Neuronal stem cell (in vitro differentiated cells): ENCODE results near the gene BPIFA2.

Experiments
- DNase-seq: peaks from one replicate; pipeline ENCODE4 v3.0.0-alpha.2; 2013; ENCODE audit warnings: low spot score
- H2AFZ ChIP-seq: one replicate; pipeline ENCODE4 v1.6.1; 2013; ENCODE audit warnings: mild to moderate bottlenecking, low read length, inconsistent platforms
- H2AK5ac ChIP-seq: 2 replicates; pipeline ENCODE4 v1.6.1; 2013; ENCODE audit warnings: low read depth, mild to moderate bottlenecking, inconsistent platforms, low read length, moderate library complexity, mixed read lengths
- H2BK120ac ChIP-seq: 2 replicates; pipeline ENCODE4 v1.6.1; 2013; ENCODE audit warnings: low read depth, mild to moderate bottlenecking, inconsistent platforms, low read length, moderate library complexity, mixed read lengths
- H2BK12ac ChIP-seq: one replicate; pipeline ENCODE4 v1.6.1; 2013; ENCODE audit warnings: low read length, inconsistent platforms
- H2BK15ac ChIP-seq: 2 replicates; pipeline ENCODE4 v1.6.1; 2013; ENCODE audit warnings: mild to moderate bottlenecking, low read length, inconsistent platforms, mixed read lengths
- H2BK5ac ChIP-seq: one replicate; pipeline ENCODE4 v1.6.1; 2013; ENCODE audit warnings: inconsistent platforms, mild to moderate bottlenecking, low read length, moderate library complexity
- H3K14ac ChIP-seq: one replicate; pipeline ENCODE4 v1.6.1; 2013; ENCODE audit warnings: low read length, inconsistent platforms
- H3K18ac ChIP-seq: 2 replicates; pipeline ENCODE4 v1.6.1; 2013; ENCODE audit warnings: low read length, inconsistent platforms
- H3K23ac ChIP-seq: 2 replicates; pipeline ENCODE4 v1.6.1; 2013; ENCODE audit warnings: low read depth, mild to moderate bottlenecking, mixed read lengths, low read length, inconsistent platforms; ENCODE audit not compliant: poor library complexity
- H3K27ac ChIP-seq: replicated peaks from 3 replicates; pipeline ENCODE4 v1.5.1; 2013; ENCODE audit warnings: low read length, inconsistent platforms
- H3K27me3 ChIP-seq, 3 experiments: 2 replicates each; pipeline ENCODE4 v1.6.1; 2013; ENCODE audit warnings: low read length in 3 of 3, mild to moderate bottlenecking in 2 of 3, inconsistent platforms in 1 of 3, low read depth in 1 of 3, mixed read lengths in 1 of 3, moderate library complexity in 1 of 3; ENCODE audit not compliant: control insufficient read depth in 3 of 3, insufficient read depth in 3 of 3
- H3K36me3 ChIP-seq, 2 donors: replicated peaks in 1 of 2; 2 replicates each; pipeline ENCODE4 v1.6.1; 2013; ENCODE audit warnings: low read length in 2 of 2; ENCODE audit not compliant: control insufficient read depth in 2 of 2, insufficient read depth in 2 of 2
- H3K4ac ChIP-seq: 2 replicates; pipeline ENCODE4 v1.6.1; 2013; ENCODE audit warnings: inconsistent platforms, mild to moderate bottlenecking, low read length, moderate library complexity
- H3K4me1 ChIP-seq, 2 donors: 1 replicate in 1 of 2; 2 replicates in 1 of 2; pipeline ENCODE4 v1.6.1; 2013; ENCODE audit warnings: low read length in 2 of 2, low read depth in 1 of 2; ENCODE audit not compliant: control insufficient read depth in 2 of 2, insufficient read depth in 1 of 2
- H3K4me2 ChIP-seq: one replicate; pipeline ENCODE4 v1.6.1; 2013; ENCODE audit warnings: mild to moderate bottlenecking, low read length, inconsistent platforms; ENCODE audit not compliant: insufficient read depth, poor library complexity, severe bottlenecking
- H3K4me3 ChIP-seq, 2 donors: 2 replicates each; pipeline ENCODE4 v1.5.1; 2013; ENCODE audit warnings: low read length in 2 of 2, mild to moderate bottlenecking in 2 of 2, inconsistent platforms in 1 of 2, moderate library complexity in 1 of 2
- H3K79me1 ChIP-seq: one replicate; pipeline ENCODE4 v1.6.1; 2013; ENCODE audit warnings: low read depth, mild to moderate bottlenecking, inconsistent platforms, low read length, moderate library complexity
- H3K9ac ChIP-seq: one replicate; pipeline ENCODE4 v1.6.1; 2013; ENCODE audit warnings: mild to moderate bottlenecking, low read depth, low read length, inconsistent platforms; ENCODE audit not compliant: poor library complexity
- H3K9me3 ChIP-seq, 2 donors: replicated peaks in 1 of 2; 2 replicates each; pipeline versions ENCODE3 to v1.6.1; 2013; ENCODE audit warnings: low read length in 2 of 2, mild to moderate bottlenecking in 2 of 2, inconsistent platforms in 1 of 2, low read depth in 1 of 2, mixed read lengths in 1 of 2, moderate library complexity in 1 of 2; ENCODE audit not compliant: control insufficient read depth in 2 of 2, insufficient read depth in 1 of 2
- H4K8ac ChIP-seq: one replicate; pipeline ENCODE4 v1.6.1; 2013; ENCODE audit warnings: low read depth, mild to moderate bottlenecking, inconsistent platforms, low read length, moderate library complexity
- H4K91ac ChIP-seq: one replicate; pipeline ENCODE4 v1.6.1; 2013; ENCODE audit warnings: low read length, low read depth, mild to moderate bottlenecking, inconsistent platforms; ENCODE audit not compliant: poor library complexity
- WGBS, 2 donors: extraction: QIAGEN DNeasy Blood & Tissue Kit; methylation state at CpG; one replicate each; pipeline ENCODE4 v1.1.7; 2013; ENCODE audit warnings: missing lambda C conversion rate in 2 of 2, mixed read lengths in 1 of 2; ENCODE audit not compliant: insufficient read length in 2 of 2, insufficient replicate concordance in 1 of 2; ENCODE audit errors: extremely low coverage in 2 of 2; 5-methylcytosine and 5-hydroxymethylcytosine counted together

Gene BPIFA2

DNA sequence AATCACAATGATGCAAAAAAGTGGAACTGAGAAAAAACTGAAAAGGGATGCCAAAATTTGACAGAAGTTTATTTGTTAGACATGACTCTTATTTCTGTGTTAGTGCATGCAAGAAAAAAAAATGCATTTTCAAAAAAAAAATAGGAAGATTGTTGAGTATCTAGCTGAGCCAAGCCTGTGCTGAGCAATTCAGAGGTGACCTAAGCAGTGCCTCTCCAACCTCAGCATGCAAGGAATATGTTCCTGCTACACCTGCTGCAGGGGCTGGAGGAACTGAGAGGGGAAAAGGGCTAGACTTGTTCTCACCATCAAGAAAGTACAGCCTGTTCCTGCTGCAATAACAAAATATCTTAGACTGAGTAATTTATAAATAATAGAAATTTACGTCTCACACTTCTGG lies 24.0 kb downstream of the BPIFA2 start:
- H3K9me3 ChIP-seq, result no peaks in the 10 kb centered on the region
- H2AFZ ChIP-seq, result no peak overlapping the region
- H2BK120ac ChIP-seq, result no peak overlapping the region
- H3K27ac ChIP-seq, result no peak overlapping the region
- H3K18ac ChIP-seq, result no peak overlapping the region
- no peak overlapping the region for H3K23ac ChIP-seq
- no peak overlapping the region for H4K91ac ChIP-seq
- no peak overlapping the region for H3K4me2 ChIP-seq
- H3K14ac ChIP-seq, result no peak overlapping the region
- no peaks in the 10 kb centered on the region for H3K4me1 ChIP-seq
- no peak overlapping the region for H2BK5ac ChIP-seq
- no peak overlapping the region for H2BK12ac ChIP-seq
- H3K36me3 ChIP-seq, result no peaks in the 10 kb centered on the region
- no peak overlapping the region for H2BK15ac ChIP-seq
- DNase-seq, result no peak
- H3K79me1 ChIP-seq, result no peaks in the 10 kb centered on the region
- H3K4ac ChIP-seq, result no peak overlapping the region
- peaks cover 0 to 10% (median 0%) of the 10 kb centered on the region in 3 experiments for H3K27me3 ChIP-seq
- no peak overlapping the region for H3K4me3 ChIP-seq
- WGBS, 2 donors, result no CpG with 5 or more reads among the region's 1 CpG
- H3K9ac ChIP-seq, result no peak overlapping the region
- no peak overlapping the region for H4K8ac ChIP-seq
- no peak overlapping the region for H2AK5ac ChIP-seq

DNA sequence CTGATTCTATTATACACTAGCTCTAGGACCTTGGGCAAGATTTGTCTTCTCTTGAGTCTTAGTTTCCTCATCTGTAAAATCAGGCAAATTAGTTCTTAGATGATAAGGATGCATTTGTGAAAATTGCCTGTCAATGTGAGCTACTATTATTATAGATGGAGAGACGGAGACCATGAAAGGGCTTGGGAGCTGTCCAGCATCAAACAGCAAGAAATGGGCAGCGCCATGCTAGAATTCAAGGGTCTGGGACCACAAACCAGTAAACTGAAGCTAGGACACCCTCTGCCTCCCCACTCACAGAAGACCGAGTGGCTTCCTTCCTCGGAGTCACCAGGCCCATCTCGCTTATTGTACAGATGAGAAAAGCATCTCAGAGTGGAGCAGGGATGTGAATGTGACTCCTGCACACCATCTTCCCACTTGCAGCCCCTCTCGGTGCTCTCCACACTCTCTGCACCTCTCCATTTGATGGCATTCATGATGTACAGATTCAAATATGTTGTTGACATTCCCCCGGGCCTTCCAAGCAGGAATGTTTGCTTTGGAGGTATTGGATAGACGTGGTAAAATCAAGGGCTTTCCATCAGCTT lies 25.0 kb downstream of the BPIFA2 start:
- H3K36me3 ChIP-seq, result no peaks in the 10 kb centered on the region
- no peak for DNase-seq
- H3K9ac ChIP-seq, result no peak overlapping the region
- no peaks in the 10 kb centered on the region for H3K4me1 ChIP-seq
- no peak overlapping the region for H2BK120ac ChIP-seq
- H3K27me3 ChIP-seq, result peaks cover 0 to 10% (median 0%) of the 10 kb centered on the region in 3 experiments
- H3K23ac ChIP-seq, result no peak overlapping the region
- H2BK5ac ChIP-seq, result no peak overlapping the region
- H2AK5ac ChIP-seq, result no peak overlapping the region
- no CpG with 5 or more reads among the region's 8 CpGs for WGBS, 2 donors
- no peak overlapping the region for H4K91ac ChIP-seq
- no peak overlapping the region for H3K4me3 ChIP-seq
- H2BK15ac ChIP-seq, result no peak overlapping the region
- no peak overlapping the region for H3K4me2 ChIP-seq
- no peak overlapping the region for H2AFZ ChIP-seq
- H4K8ac ChIP-seq, result no peak overlapping the region
- H3K79me1 ChIP-seq, result no peaks in the 10 kb centered on the region
- no peak overlapping the region for H3K18ac ChIP-seq
- H3K4ac ChIP-seq, result no peak overlapping the region
- H3K14ac ChIP-seq, result no peak overlapping the region
- H3K27ac ChIP-seq, result no peak overlapping the region
- no peak overlapping the region for H2BK12ac ChIP-seq
- H3K9me3 ChIP-seq, result no peaks in the 10 kb centered on the region

DNA sequence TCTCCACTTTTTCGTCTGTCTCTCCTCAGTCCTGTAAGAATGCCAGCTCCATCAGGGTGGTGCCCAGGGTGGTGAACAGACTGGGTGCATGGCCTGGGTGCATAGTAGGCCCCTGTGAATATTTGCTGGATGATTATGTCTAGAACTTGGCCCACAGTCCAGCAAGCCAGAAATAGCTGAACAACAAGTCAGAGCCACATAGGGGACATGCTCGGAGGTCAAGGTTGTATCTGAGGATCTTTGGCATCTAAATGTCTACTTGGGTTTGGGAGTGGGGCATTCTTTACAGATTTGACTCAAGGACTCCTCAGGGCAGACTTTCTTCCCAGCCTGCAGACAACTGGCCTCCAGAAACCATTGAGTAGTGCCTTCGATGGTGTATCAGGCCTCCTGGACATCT lies 31.1 kb downstream of the BPIFA2 start:
- Histone ChIP-seq H2BK12ac (no peak overlapping the region), H3K4me2 (no peak overlapping the region), H3K4ac (no peak overlapping the region), H3K18ac (no peak overlapping the region), H3K4me3 (no peak overlapping the region), H4K91ac (no peak overlapping the region), H3K36me3 (no peaks in the 10 kb centered on the region), H3K4me1 (no peaks in the 10 kb centered on the region), H3K27me3 (peaks cover 0 to 7% (median 0%) of the 10 kb centered on the region in 3 experiments), H3K9ac (no peak overlapping the region), H2BK15ac (no peak overlapping the region), H3K23ac (no peak overlapping the region), H2AFZ (no peak overlapping the region), H2BK5ac (no peak overlapping the region), H2AK5ac (no peak overlapping the region), H3K79me1 (no peaks in the 10 kb centered on the region), H3K27ac (no peak overlapping the region), H3K14ac (no peak overlapping the region), H2BK120ac (no peak overlapping the region), H3K9me3 (no peaks in the 10 kb centered on the region), H4K8ac (no peak overlapping the region)
- no CpG with 5 or more reads among the region's 3 CpGs for WGBS, 2 donors
- DNase-seq, result no peak

DNA sequence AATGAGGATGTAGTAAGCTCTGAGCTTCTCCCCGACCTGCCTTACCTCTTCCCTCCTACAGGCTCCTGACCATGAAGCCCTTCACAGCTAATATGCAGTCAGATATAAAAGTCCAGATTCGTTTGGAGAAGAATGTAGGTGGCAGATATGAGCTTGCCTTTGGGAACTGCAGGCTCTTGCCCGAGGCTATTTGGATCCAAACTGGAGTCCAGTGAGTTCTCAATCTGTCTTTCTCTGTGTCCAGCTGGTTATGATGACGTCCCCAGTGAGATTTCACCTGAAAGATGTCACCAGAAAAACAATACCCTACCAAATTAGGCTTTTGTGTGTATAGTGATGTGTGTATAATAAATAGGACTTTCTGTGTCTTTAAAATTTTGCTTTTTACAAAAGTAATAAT lies 34.5 kb downstream of the BPIFA2 start:
- no peak overlapping the region for H4K91ac ChIP-seq
- H3K9ac ChIP-seq, result no peak overlapping the region
- no CpG with 5 or more reads among the region's 4 CpGs for WGBS, 2 donors
- H3K27ac ChIP-seq, result no peak overlapping the region
- H3K23ac ChIP-seq, result no peak overlapping the region
- H3K36me3 ChIP-seq, result no peaks in the 10 kb centered on the region
- H4K8ac ChIP-seq, result no peak overlapping the region
- H3K4me2 ChIP-seq, result no peak overlapping the region
- H2AK5ac ChIP-seq, result no peak overlapping the region
- no peaks in the 10 kb centered on the region for H3K9me3 ChIP-seq
- H3K27me3 ChIP-seq, result peaks cover 0 to 7% (median 0%) of the 10 kb centered on the region in 3 experiments
- H3K14ac ChIP-seq, result no peak overlapping the region
- H3K4me3 ChIP-seq, result no peak overlapping the region
- DNase-seq, result no peak
- H3K79me1 ChIP-seq, result no peaks in the 10 kb centered on the region
- H2BK120ac ChIP-seq, result no peak overlapping the region
- H2BK15ac ChIP-seq, result no peak overlapping the region
- no peak overlapping the region for H2BK5ac ChIP-seq
- no peak overlapping the region for H2AFZ ChIP-seq
- no peak overlapping the region for H3K4ac ChIP-seq
- H3K18ac ChIP-seq, result no peak overlapping the region
- no peaks in the 10 kb centered on the region for H3K4me1 ChIP-seq
- no peak overlapping the region for H2BK12ac ChIP-seq
